Mesodermal cell (in vitro differentiated cells): ENCODE measurements around the gene AFG1L.
"Not testable (repeated sequence)": the region's sequence is repeated elsewhere in the genome, so short reads cannot be mapped to it uniquely, and the experiment has no call there.

Experiments
- H3K27ac ChIP-seq: 2 replicates; pipeline ENCODE4 v1.7.0; 2013; ENCODE audit warnings: mild to moderate bottlenecking, low read depth, low read length, moderate library complexity; ENCODE audit not compliant: severe bottlenecking
- H3K36me3 ChIP-seq: 2 replicates; pipeline ENCODE4 v1.7.1; 2013; ENCODE audit warnings: mild to moderate bottlenecking, low read length, moderate library complexity; ENCODE audit not compliant: control insufficient read depth, insufficient read depth
- H3K4me1 ChIP-seq: one replicate; pipeline ENCODE4 v1.7.1; 2013; ENCODE audit warnings: mild to moderate bottlenecking, low read length; ENCODE audit not compliant: insufficient read depth, control insufficient read depth, poor library complexity, severe bottlenecking
- H3K4me3 ChIP-seq: 2 replicates; pipeline ENCODE4 v1.7.0; 2013; ENCODE audit warnings: low read length, control low read depth, mild to moderate bottlenecking; ENCODE audit not compliant: insufficient read depth, poor library complexity, severe bottlenecking; ENCODE audit errors: extremely low read depth
- H3K9me3 ChIP-seq: 2 replicates; pipeline ENCODE4 v1.7.1; 2013; ENCODE audit warnings: mild to moderate bottlenecking, low read length, moderate library complexity; ENCODE audit not compliant: control insufficient read depth
- WGBS, 2 experiments: methylation state at CpG; one replicate each; pipeline ENCODE4 v1.1.5; 2013; ENCODE audit warnings: missing lambda C conversion rate in 2 of 2; ENCODE audit not compliant: insufficient coverage in 2 of 2; 5-methylcytosine and 5-hydroxymethylcytosine counted together

The AFG1L gene

DNA sequence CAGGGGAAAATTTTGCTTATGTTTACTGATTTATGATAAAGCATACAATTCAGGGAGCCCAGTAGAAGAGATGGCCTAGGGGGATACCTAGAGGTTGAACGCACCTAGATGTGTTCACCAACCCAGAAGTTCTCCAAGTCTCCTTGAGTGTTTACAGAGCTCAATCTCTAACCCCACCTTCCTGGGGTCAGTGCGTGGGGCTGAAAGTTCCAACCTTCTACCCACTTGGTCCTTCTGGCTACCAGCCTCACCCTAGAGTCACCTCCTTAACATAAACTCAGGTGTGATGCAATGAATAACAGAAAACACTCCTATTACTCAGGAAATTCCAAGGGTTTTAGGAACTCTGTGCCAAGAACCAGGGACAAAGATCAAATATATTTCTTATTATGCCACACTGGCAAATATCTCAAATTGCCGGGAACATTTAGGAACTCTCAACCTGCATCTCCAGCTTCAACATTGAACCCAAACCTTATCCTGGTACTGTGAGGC is 26.4 kb downstream of the AFG1L start:
- no peak overlapping the region for H3K4me3 ChIP-seq
- 100% methylated on average over 2 of the region's 3 CpGs for WGBS, 2 experiments
- peaks cover 5% of the 10 kb centered on the region for H3K4me1 ChIP-seq
- peaks cover 3% of the 10 kb centered on the region for H3K36me3 ChIP-seq
- no peak overlapping the region for H3K27ac ChIP-seq
- no peaks in the 10 kb centered on the region for H3K9me3 ChIP-seq

DNA sequence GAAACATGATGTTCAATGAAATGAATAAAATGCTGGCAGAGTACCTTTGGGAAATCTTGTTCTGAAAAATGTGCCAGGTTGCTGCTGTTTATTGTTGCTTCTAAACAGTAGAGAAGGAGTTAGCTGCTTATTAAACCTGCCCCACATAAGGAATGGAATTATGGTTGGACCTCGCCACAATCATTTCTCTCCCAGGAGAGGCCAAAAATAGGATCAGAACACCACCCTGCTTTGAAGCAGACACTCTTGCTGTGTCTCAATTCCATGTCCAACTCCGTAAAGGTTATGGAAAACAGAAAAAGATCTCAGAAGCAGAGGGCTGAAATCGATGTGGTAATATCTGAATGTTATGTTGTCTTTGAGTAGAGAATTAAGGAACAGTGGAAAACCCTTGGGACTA is 27.9 kb downstream of the AFG1L start:
- Histone ChIP-seq H3K27ac (no peak overlapping the region), H3K9me3 (no peaks in the 10 kb centered on the region), H3K4me1 (peaks cover 5% of the 10 kb centered on the region), H3K4me3 (no peak overlapping the region), H3K36me3 (peaks cover 3% of the 10 kb centered on the region)
- 95 to 100% methylated on average over 2 to 3 of the region's 3 CpGs for WGBS, 2 experiments

DNA sequence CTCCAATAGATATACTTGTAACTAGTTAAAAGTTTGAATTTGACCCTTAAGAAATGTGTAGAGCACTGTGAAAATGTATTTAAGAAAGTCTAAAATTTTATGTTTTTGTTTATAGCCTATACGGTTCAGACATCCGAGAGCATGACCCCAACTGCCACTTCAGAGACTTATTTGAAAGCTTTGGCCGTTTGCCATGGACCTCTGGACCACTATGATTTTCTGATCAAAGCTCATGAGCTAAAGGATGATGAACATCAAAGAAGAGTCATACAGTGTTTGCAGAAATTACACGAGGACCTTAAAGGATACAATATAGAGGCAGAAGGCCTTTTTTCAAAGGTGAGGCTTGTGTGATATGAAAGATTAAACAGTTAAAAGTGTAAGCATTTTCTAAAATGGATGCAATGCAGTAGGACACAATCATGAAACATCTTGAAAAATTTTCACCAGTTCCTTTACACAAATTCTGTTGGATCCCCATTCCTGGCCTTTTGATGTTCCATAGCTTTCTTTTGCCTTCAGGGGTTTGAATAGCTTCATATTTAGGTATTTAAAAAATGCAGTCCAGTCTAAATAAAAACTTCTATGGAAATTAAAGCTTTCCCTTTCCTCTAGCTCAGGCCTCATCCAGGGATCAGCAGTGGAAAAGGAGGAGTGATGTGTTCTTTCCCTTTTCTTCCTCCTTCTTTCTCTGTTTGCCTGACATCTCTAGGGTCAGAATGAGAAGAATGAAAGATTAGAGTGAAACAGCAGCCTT is 29.0 kb downstream of the AFG1L start:
- Histone ChIP-seq H3K9me3 (no peaks in the 10 kb centered on the region), H3K4me1 (peaks cover 5% of the 10 kb centered on the region), H3K36me3 (peaks cover 3% of the 10 kb centered on the region), H3K4me3 (no peak overlapping the region), H3K27ac (no peak overlapping the region)
- WGBS, 2 experiments, result 87 to 95% methylated on average over 3 to 4 of the region's 4 CpGs

GRCh38 chr6:108330221-108330785 is 35.4 kb downstream of the AFG1L start:
- H3K27ac ChIP-seq, result not testable (repeated sequence)
- 93 to 97% methylated on average over 5 of the region's 7 CpGs for WGBS, 2 experiments

GRCh38 chr6:108330806-108331205 is 36.0 kb downstream of the AFG1L start:
- H3K27ac ChIP-seq, result no peak overlapping the region
- H3K36me3 ChIP-seq, result peaks cover 3% of the 10 kb centered on the region
- no peaks in the 10 kb centered on the region for H3K9me3 ChIP-seq
- H3K4me1 ChIP-seq, result no peaks in the 10 kb centered on the region
- WGBS, 2 experiments, result 80% methylated on average over 1 of the region's 2 CpGs; no CpG with 5 or more reads in 1 of the 2 experiments
- no peak overlapping the region for H3K4me3 ChIP-seq

More at GRCh38 chr6:108330221-108330785, 35.4 kb downstream of the AFG1L start:
- not testable (repeated sequence) for H3K9me3 ChIP-seq, H3K36me3 ChIP-seq, H3K4me1 ChIP-seq, H3K4me3 ChIP-seq

DNA sequence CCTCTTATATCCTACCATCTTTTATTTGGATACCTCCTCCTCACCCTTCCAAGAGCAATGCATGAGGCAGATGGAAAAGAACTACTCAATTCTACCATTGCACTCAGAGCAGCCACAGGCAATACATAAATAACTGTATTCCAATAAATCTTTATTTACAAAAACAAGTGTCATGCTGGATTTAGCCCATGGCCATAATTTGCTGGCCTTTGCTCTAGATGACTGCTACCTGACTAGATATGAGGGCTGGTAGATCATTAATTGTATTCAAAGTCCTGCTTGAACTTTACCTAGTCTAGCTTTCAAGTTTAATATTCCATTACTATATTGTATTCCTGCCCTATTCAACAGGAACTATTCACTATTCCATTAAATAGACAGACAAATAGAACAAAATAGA is 37.1 kb downstream of the AFG1L start:
- H3K36me3 ChIP-seq, result no peaks in the 10 kb centered on the region
- no peak overlapping the region for H3K4me3 ChIP-seq
- no peak overlapping the region for H3K27ac ChIP-seq
- no peaks in the 10 kb centered on the region for H3K4me1 ChIP-seq
- no peaks in the 10 kb centered on the region for H3K9me3 ChIP-seq

- H3K9me3 ChIP-seq, result no peaks in the 10 kb centered on the region
- WGBS, 2 experiments, result 80 to 87% methylated on average over 2 to 3 of the region's 3 CpGs
- no peak overlapping the region for H3K4me3 ChIP-seq
- no peaks in the 10 kb centered on the region for H3K4me1 ChIP-seq
- H3K27ac ChIP-seq, result no peak overlapping the region
- H3K36me3 ChIP-seq, result no peaks in the 10 kb centered on the region
Observed at GRCh38 chr6:108336971-108337370, 42.1 kb downstream of the AFG1L start.

GRCh38 chr6:108337721-108338120 is 42.9 kb downstream of the AFG1L start:
- no peaks in the 10 kb centered on the region for H3K9me3 ChIP-seq
- 100% methylated on average over 1 to 2 of the region's 3 CpGs for WGBS, 2 experiments
- no peak overlapping the region for H3K27ac ChIP-seq
- no peaks in the 10 kb centered on the region for H3K4me1 ChIP-seq
- no peak overlapping the region for H3K4me3 ChIP-seq
- H3K36me3 ChIP-seq, result no peaks in the 10 kb centered on the region

DNA sequence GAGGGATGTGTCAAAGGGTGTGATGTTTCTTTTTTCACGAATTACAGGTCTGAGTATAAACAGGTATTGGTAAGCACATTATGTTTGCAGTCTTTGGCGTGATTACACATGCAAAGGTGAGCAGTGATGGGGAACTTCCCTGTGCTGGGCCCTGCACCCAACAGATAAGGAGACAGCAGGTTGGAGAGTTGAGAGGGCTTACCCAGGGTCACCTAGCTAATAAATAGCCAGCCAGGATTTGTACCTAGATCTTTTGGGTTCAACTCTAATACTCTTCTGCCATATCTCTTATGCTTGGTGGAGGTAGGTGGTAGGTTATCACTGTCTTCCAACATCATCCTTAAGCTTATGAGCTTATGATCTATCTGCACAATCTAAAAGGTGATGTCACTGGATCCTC is 46.5 kb downstream of the AFG1L start:
- Histone ChIP-seq H3K9me3 (no peaks in the 10 kb centered on the region), H3K4me1 (no peaks in the 10 kb centered on the region), H3K4me3 (no peak overlapping the region), H3K27ac (no peak overlapping the region), H3K36me3 (no peaks in the 10 kb centered on the region)
- WGBS, 2 experiments, result 90 to 94% methylated on average over 2 of the region's 2 CpGs

GRCh38 chr6:108343894-108344293 is 49.0 kb downstream of the AFG1L start:
- Histone ChIP-seq H3K4me1 (no peaks in the 10 kb centered on the region), H3K4me3 (no peak overlapping the region), H3K27ac (no peak overlapping the region), H3K36me3 (no peaks in the 10 kb centered on the region), H3K9me3 (no peaks in the 10 kb centered on the region)
- 90% methylated on average over 2 to 3 of the region's 5 CpGs for WGBS, 2 experiments

DNA sequence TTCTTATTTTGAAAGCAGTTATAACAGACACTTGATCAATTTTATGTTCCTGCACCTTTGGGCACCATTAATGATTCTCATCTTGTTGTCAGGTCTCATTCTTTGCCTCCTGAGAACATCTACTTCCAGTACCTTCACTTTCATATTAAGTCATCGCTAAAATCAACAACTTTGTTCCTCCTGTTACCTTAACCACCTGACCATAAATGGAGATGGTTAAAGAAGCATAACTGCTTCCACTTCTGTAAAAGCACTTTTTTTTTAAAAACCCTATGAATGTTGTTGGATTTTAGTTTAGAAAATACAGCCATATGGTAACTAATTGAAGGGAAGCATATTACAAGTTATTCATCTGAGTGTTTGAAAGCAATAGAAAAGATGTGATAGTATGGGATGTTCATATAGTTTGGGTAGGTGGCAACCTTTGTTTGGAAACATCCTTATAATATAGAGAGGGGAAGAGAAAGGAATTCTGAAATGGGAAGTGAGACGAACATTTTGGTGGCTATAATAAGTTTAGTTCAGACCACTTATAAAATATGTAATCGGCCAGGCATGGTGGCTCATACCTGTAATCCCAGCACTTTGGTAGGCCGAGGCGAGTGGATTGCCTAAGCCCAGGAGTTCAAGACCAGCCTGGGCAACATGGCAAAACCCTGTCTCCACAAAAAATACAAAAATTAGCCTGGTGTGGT is 53.9 kb downstream of the AFG1L start:
- Histone ChIP-seq H3K9me3 (no peaks in the 10 kb centered on the region), H3K36me3 (no peaks in the 10 kb centered on the region), H3K27ac (no peak overlapping the region), H3K4me3 (no peak overlapping the region), H3K4me1 (no peaks in the 10 kb centered on the region)
- 94 to 100% methylated on average over 2 to 3 of the region's 5 CpGs for WGBS, 2 experiments
